Keratinocyte (primary cell): ENCODE measurements around the gene NOL9. TPM values are rescaled to one million over a fixed set of nuclear protein-coding genes. Genes with fewer than 3 reads are reported as not detected.

ENCODE experiments used
- DNase-seq: peaks from one replicate; pipeline ENCODE4 v3.0.0-alpha.2; 2011; ENCODE audit warnings: low read depth, missing footprints, low spot score
- FAIRE-seq: peaks from 2 replicates; lab custom pipeline; 2011; peaks lifted over from hg19 to GRCh38; lab: Jason Lieb, UNC
- H2AFZ ChIP-seq: 2 replicates; pipeline ENCODE4 v1.6.0; 2012; ENCODE audit warnings: low read length, control low read depth, inconsistent platforms; ENCODE audit not compliant: control insufficient read depth
- H3K27ac ChIP-seq: 2 replicates; pipeline ENCODE4 v1.5.1; 2011; ENCODE audit warnings: low read length; ENCODE audit not compliant: control insufficient read depth, insufficient read depth
- H3K27me3 ChIP-seq: 3 replicates; pipeline ENCODE4 v1.6.0; 2011; ENCODE audit warnings: low read length; ENCODE audit not compliant: control insufficient read depth, insufficient read depth; ENCODE audit errors: extremely low read depth
- H3K36me3 ChIP-seq, 2 experiments: 2 replicates in 1 of 2; 3 replicates in 1 of 2; pipeline ENCODE4 v1.5.1; 2011; ENCODE audit warnings: low read length in 2 of 2, mild to moderate bottlenecking in 1 of 2; ENCODE audit not compliant: control insufficient read depth in 2 of 2, insufficient read depth in 2 of 2; ENCODE audit errors: extremely low read depth in 1 of 2
- H3K4me1 ChIP-seq: 3 replicates; pipeline ENCODE4 v1.5.1; 2011; ENCODE audit warnings: low read length; ENCODE audit not compliant: control insufficient read depth, insufficient read depth; ENCODE audit errors: extremely low read depth
- H3K4me2 ChIP-seq: 3 replicates; pipeline ENCODE4 v1.6.0; 2011; ENCODE audit warnings: low read depth, low read length; ENCODE audit not compliant: control insufficient read depth, insufficient read depth; ENCODE audit errors: extremely low read depth
- H3K4me3 ChIP-seq, 3 experiments: fragments of 200-600 bp in 1 of 3; sonication (generic) in 1 of 3; 2 replicates in 2 of 3; 3 replicates in 1 of 3; pipeline ENCODE4 v1.5.1; 2011 to 2016; ENCODE audit warnings: low read length in 3 of 3, mild to moderate bottlenecking in 3 of 3, control low read depth in 2 of 3, inconsistent platforms in 1 of 3, low read depth in 1 of 3, mixed read lengths in 1 of 3, mixed run types in 1 of 3, moderate library complexity in 1 of 3; ENCODE audit not compliant: control insufficient read depth in 2 of 3, insufficient read depth in 2 of 3; ENCODE audit errors: extremely low read depth in 1 of 3
- H3K79me2 ChIP-seq: 2 replicates; pipeline ENCODE4 v1.6.0; 2012; ENCODE audit warnings: low read length; ENCODE audit not compliant: control insufficient read depth, insufficient read depth
- H3K9ac ChIP-seq: 3 replicates; pipeline ENCODE4 v1.6.0; 2011; ENCODE audit warnings: low read length; ENCODE audit not compliant: control insufficient read depth, insufficient read depth; ENCODE audit errors: extremely low read depth
- H3K9me1 ChIP-seq: 3 replicates; pipeline ENCODE4 v1.6.0; 2011; ENCODE audit warnings: low read length; ENCODE audit not compliant: control insufficient read depth, insufficient read depth; ENCODE audit errors: extremely low read depth
- H3K9me3 ChIP-seq: 2 replicates; pipeline ENCODE4 v1.5.1; 2012; ENCODE audit warnings: low read depth, low read length; ENCODE audit not compliant: control insufficient read depth
- H4K20me1 ChIP-seq: 3 replicates; pipeline ENCODE4 v1.6.0; 2011; ENCODE audit warnings: low read length; ENCODE audit not compliant: control insufficient read depth, insufficient read depth; ENCODE audit errors: extremely low read depth
- EZH2 ChIP-seq: IDR thresholded peaks from one replicate; pipeline ENCODE4 v1.6.1; 2012; ENCODE audit warnings: inconsistent platforms, mild to moderate bottlenecking, low read length, moderate library complexity
- dilution Hi-C: fragments of 300-500 bp; cut with MboI; formaldehyde crosslinking; loops from one replicate; pipeline ENCODE4 v1.7.0; 2020; ENCODE audit warnings: low sequenced_read_pairs; ENCODE audit not compliant: extremely low pct_ligation_motif_present
- polyA plus RNA-seq, 5 experiments: library from polyadenylated mRNA; depleted of rRNA in 3 of 5; stranded (reverse) in 3 of 5; stranded (forward) in 1 of 5; unstranded in 1 of 5; fragments of >200 nt; gene quantifications; 1 replicate in 1 of 5; 2 replicates in 3 of 5; 3 replicates in 1 of 5; pipeline versions ENCODE4 v1.2.1 to v1.2.3, GENCODE V29; 2011 to 2012; ENCODE audit warnings: missing spikeins in 2 of 5, low read depth in 1 of 5, low replicate concordance in 1 of 5
- TF ChIP-seq, protein P1 (sequence below), 3 experiments: IDR thresholded peaks in 1 of 3; conservative IDR thresholded peaks in 1 of 3; optimal IDR thresholded peaks in 1 of 3; 2 replicates in 2 of 3; 3 replicates in 1 of 3; pipeline versions ENCODE3 to v1.5.1; 2011; ENCODE audit warnings: low read length in 3 of 3, mild to moderate bottlenecking in 3 of 3, moderate library complexity in 2 of 3, control low read depth in 1 of 3, inconsistent platforms in 1 of 3; ENCODE audit not compliant: insufficient read depth in 2 of 3; ENCODE audit errors: extremely low read depth in 1 of 3

Gene NOL9
- polyA plus RNA-seq, 1 donor (not counting 4 experiments of a cell fraction or from before 2014, with no cell fraction given) = 24.6 TPM

DNA sequence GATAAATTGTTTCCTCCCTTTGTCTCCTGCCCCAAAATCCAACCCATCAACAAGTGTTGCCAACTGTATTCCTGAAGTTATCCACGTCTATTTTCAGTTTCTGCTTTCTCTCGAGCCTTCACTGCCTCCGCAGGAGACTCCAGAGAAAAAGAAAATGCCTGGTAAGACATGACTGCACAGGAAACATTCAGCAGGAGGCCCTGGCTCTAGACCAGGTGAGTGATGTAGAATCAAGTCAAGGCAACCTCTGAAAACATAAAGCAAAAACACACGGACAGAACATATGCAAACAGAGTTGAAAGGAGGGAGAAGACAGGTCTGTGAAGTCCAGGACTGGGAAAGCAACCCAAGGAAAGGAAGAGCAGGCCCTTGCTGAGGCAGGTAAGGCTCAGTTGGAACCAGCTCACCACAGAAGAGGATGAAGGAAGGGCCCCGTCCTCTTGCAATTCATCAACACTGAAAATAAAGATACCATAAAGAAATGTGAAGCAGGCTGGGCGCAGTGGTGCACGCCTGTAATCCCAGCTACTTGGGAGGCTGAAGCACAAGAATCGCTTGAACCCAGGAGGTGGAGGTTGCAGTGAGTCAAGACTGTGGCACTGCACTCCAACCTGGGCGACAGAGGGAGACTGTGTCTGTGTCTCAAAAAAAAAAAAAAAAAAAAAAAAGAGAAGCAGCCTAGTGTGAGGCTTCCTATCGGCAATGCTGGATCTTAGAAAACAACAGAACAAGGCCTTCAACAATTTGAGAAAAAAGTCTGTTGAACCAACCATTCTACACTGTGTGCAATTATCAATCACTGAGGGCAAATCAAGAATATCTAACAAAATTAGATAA is 8.8 kb downstream of the NOL9 start:
- dilution Hi-C loops = no loop called here
- DNase-seq (no peak), FAIRE-seq (no peak)
- no peak overlapping the region for H2AFZ ChIP-seq
- H3K4me2 ChIP-seq = peak overlapping the region; percentile 29
- H3K4me3 ChIP-seq = peak overlapping the region in 1 of 3 experiments; percentile 17
- peaks cover 3% of the 10 kb centered on the region for H3K79me2 ChIP-seq
- no peaks in the 10 kb centered on the region for H4K20me1 ChIP-seq
- H3K27ac ChIP-seq = peak overlapping the region; percentile 74
- H3K9me1 ChIP-seq = no peaks in the 10 kb centered on the region
- H3K27me3 ChIP-seq = no peaks in the 10 kb centered on the region
- H3K4me1 ChIP-seq = peaks cover 31% of the 10 kb centered on the region
- peaks cover 25 to 27% of the 10 kb centered on the region in 2 experiments for H3K36me3 ChIP-seq
- peak overlapping the region; percentile 10 for H3K9ac ChIP-seq
- TF ChIP-seq, protein P1, sequence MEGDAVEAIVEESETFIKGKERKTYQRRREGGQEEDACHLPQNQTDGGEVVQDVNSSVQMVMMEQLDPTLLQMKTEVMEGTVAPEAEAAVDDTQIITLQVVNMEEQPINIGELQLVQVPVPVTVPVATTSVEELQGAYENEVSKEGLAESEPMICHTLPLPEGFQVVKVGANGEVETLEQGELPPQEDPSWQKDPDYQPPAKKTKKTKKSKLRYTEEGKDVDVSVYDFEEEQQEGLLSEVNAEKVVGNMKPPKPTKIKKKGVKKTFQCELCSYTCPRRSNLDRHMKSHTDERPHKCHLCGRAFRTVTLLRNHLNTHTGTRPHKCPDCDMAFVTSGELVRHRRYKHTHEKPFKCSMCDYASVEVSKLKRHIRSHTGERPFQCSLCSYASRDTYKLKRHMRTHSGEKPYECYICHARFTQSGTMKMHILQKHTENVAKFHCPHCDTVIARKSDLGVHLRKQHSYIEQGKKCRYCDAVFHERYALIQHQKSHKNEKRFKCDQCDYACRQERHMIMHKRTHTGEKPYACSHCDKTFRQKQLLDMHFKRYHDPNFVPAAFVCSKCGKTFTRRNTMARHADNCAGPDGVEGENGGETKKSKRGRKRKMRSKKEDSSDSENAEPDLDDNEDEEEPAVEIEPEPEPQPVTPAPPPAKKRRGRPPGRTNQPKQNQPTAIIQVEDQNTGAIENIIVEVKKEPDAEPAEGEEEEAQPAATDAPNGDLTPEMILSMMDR (optimal IDR thresholded peaks at IDR 0.05 in 1 of 3, IDR thresholded peaks at IDR 0.05 in 1 of 3, conservative IDR thresholded peaks at IDR 0.05 in 1 of 3; ENCODE audit: extremely low read depth in 1 of 3, insufficient read depth in 2 of 3, low read length in 3 of 3) = no peak
- no peak for TF ChIP-seq EZH2
- H3K9me3 ChIP-seq = no peaks in the 10 kb centered on the region

DNA sequence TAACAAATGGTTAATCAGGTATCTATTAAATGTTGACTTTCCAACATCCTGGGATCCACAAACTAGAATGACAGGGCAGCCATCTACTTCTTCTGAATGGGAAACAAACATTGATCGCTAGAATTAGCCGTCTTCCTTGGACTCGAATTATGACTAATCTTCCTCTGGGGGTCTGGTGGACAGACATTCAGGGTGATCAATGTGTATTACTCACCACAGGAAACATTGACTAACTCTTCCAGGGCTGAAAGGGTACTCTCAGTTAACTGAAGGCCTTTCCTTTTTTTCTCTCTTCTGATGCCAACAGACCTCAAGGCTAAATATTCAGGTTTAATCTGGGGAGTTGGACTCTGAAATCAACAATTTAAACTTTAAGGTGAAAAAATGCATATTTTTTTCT is 9.5 kb downstream of the NOL9 start:
- Histone ChIP-seq H3K4me2 (peak overlapping the region; percentile 29), H3K79me2 (peaks cover 3% of the 10 kb centered on the region), H3K36me3 (peaks cover 23 to 25% of the 10 kb centered on the region in 2 experiments), H3K27ac (peak overlapping the region; percentile 74), H3K9ac (peak overlapping the region; percentile 10), H3K27me3 (no peaks in the 10 kb centered on the region), H3K9me1 (no peaks in the 10 kb centered on the region), H4K20me1 (no peaks in the 10 kb centered on the region), H2AFZ (no peak overlapping the region), H3K4me3 (peak overlapping the region in 1 of 3 experiments; percentile 17), H3K9me3 (no peaks in the 10 kb centered on the region), H3K4me1 (peaks cover 31% of the 10 kb centered on the region)
- TF ChIP-seq, protein P1 (optimal IDR thresholded peaks at IDR 0.05 in 1 of 3, IDR thresholded peaks at IDR 0.05 in 1 of 3, conservative IDR thresholded peaks at IDR 0.05 in 1 of 3; ENCODE audit: extremely low read depth in 1 of 3, insufficient read depth in 2 of 3, low read length in 3 of 3) = no peak
- no peak for TF ChIP-seq EZH2
- FAIRE-seq (no peak), DNase-seq (no peak)
- dilution Hi-C loops = no loop called here
